ENCODE results near the gene SYCP2L. TPM values are rescaled to one million over a fixed set of nuclear protein-coding genes. Genes with fewer than 3 reads are reported as not detected.
"Not testable (repeated sequence)": the region's sequence is repeated elsewhere in the genome, so short reads cannot be mapped to it uniquely, and the experiment has no call there.

Gene SYCP2L
- polyA plus RNA-seq, 1 of the 3 experiments (the other 2 are of a cell fraction) = 0.82 TPM

DNA sequence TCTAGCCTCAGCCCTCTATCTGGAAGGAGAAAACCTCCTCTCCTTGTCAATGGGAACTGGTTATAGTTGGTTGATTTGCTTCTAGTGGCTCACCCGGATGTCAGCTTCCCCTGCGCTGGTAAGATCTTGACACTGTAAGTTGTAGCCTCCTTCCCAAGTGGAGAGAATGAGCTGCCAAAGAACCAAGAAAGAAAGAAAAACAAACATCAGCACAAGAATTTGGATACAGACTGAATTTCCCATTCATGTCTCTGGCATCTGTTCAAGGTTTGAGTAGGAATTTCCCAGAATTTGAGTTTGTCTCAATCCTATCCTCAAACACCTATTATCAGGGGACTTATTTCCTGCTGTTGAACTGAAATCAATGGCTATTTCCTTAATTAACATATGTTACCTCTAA, 113.1 kb downstream of the SYCP2L start (continued):
- TF ChIP-seq, protein P1, sequence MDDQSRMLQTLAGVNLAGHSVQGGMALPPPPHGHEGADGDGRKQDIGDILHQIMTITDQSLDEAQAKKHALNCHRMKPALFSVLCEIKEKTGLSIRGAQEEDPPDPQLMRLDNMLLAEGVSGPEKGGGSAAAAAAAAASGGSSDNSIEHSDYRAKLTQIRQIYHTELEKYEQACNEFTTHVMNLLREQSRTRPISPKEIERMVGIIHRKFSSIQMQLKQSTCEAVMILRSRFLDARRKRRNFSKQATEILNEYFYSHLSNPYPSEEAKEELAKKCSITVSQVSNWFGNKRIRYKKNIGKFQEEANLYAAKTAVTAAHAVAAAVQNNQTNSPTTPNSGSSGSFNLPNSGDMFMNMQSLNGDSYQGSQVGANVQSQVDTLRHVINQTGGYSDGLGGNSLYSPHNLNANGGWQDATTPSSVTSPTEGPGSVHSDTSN (IDR thresholded peaks at IDR 0.05) = no peak
- TF ChIP-seq RFX5 (IDR thresholded peaks at IDR 0.05; ENCODE audit: low read length) (no peak), NRF1 (IDR thresholded peaks at IDR 0.05; ENCODE audit: low read depth, low read length) (no peak)

GRCh38 chr6:11002176-11002575, 115.3 kb downstream of the SYCP2L start:
- WGBS (ENCODE audit: low lambda C conversion rate) = 52% methylated on average over 2 of the region's 2 CpGs
- ChIA-PET CTCF (interaction anchor here (1.4 kb wide), 1 partner anchor 11 kb away, joined by 5 read pairs; no protein-coding TSS in a partner anchor), POLR2A (no interaction called here)
- TF ChIP-seq EP300 (IDR thresholded peaks at IDR 0.05; ENCODE audit: borderline replicate concordance in 1 of 2, low read depth in 1 of 2, low read length in 1 of 2) (no peak), GABPA (IDR thresholded peaks at IDR 0.05; ENCODE audit: low read depth) (no peak), GATA2 (CRISPR knock-in tag; IDR thresholded peaks at IDR 0.05) (no peak), FOXJ3 (CRISPR knock-in tag; IDR thresholded peaks at IDR 0.05) (no peak)
- TF ChIP-seq, protein P2, sequence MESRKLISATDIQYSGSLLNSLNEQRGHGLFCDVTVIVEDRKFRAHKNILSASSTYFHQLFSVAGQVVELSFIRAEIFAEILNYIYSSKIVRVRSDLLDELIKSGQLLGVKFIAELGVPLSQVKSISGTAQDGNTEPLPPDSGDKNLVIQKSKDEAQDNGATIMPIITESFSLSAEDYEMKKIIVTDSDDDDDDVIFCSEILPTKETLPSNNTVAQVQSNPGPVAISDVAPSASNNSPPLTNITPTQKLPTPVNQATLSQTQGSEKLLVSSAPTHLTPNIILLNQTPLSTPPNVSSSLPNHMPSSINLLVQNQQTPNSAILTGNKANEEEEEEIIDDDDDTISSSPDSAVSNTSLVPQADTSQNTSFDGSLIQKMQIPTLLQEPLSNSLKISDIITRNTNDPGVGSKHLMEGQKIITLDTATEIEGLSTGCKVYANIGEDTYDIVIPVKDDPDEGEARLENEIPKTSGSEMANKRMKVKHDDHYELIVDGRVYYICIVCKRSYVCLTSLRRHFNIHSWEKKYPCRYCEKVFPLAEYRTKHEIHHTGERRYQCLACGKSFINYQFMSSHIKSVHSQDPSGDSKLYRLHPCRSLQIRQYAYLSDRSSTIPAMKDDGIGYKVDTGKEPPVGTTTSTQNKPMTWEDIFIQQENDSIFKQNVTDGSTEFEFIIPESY (IDR thresholded peaks at IDR 0.05; ENCODE audit: borderline replicate concordance, low read depth) = no peak
- H3F3A ChIP-seq (replicated peaks; ENCODE audit: insufficient read depth) = peaks cover 3% of the 10 kb centered on the region
- H3K36me3 ChIP-seq (replicated peaks in 1 of 2; ENCODE audit: control insufficient read depth in 1 of 2, insufficient read depth in 2 of 2, low read length in 1 of 2) = no peaks in the 10 kb centered on the region
- H3K4me3 ChIP-seq (ENCODE audit: low read depth in 2 of 2, low read length in 1 of 2) = no peak overlapping the region
- H3K27ac ChIP-seq (ENCODE audit: low read depth in 2 of 2, low read length in 1 of 2) = no peak overlapping the region
- no peaks in the 10 kb centered on the region for H3K9me2 ChIP-seq
- H3K79me2 ChIP-seq (ENCODE audit: insufficient read depth) = no peaks in the 10 kb centered on the region
- H3K4me1 ChIP-seq (ENCODE audit: control insufficient read depth in 1 of 2, insufficient read depth in 2 of 2, low read depth in 1 of 2, low read length in 1 of 2) = peaks cover 0 to 4% of the 10 kb centered on the region in 2 experiments; a peak in 1 of 4 replicates
- no peak overlapping the region for H2AFZ ChIP-seq (ENCODE audit: low read depth)
- H3K27me3 ChIP-seq (ENCODE audit: insufficient read depth) = no peaks in the 10 kb centered on the region
- DNase-seq = no peak
- no peak overlapping the region for H3K4me2 ChIP-seq
- H3K9ac ChIP-seq = no peak overlapping the region
- H4K20me1 ChIP-seq (ENCODE audit: insufficient read depth) = no peaks in the 10 kb centered on the region
- H3K9me3 ChIP-seq = no peaks in the 10 kb centered on the region

- H3K4me2 ChIP-seq; H3K9me2 ChIP-seq; H4K20me1 ChIP-seq (ENCODE audit: insufficient read depth); H3K9ac ChIP-seq; DNase-seq; H2AFZ ChIP-seq (ENCODE audit: low read depth); H3K4me3 ChIP-seq (ENCODE audit: low read depth in 2 of 2, low read length in 1 of 2); H3K36me3 ChIP-seq (replicated peaks in 1 of 2; ENCODE audit: control insufficient read depth in 1 of 2, insufficient read depth in 2 of 2, low read length in 1 of 2); CTCF ChIA-PET; H3F3A ChIP-seq (replicated peaks; ENCODE audit: insufficient read depth); H3K4me1 ChIP-seq (ENCODE audit: control insufficient read depth in 1 of 2, insufficient read depth in 2 of 2, low read depth in 1 of 2, low read length in 1 of 2); POLR2A ChIA-PET; H3K27ac ChIP-seq (ENCODE audit: low read depth in 2 of 2, low read length in 1 of 2); H3K27me3 ChIP-seq (ENCODE audit: insufficient read depth); H3K79me2 ChIP-seq (ENCODE audit: insufficient read depth); H3K9me3 ChIP-seq: not testable (repeated sequence)
- WGBS (ENCODE audit: low lambda C conversion rate) = 87% methylated on average over 5 of the region's 5 CpGs
These were observed 116.4 kb downstream of the SYCP2L start for GRCh38 chr6:11003297-11003696.

Measured in SK-N-SH (cell line).